WTC11 (cell line): ENCODE data around the gene CASP2. TPM values are rescaled to one million over a fixed set of nuclear protein-coding genes. Genes with fewer than 3 reads are reported as not detected.

ENCODE experiments used
- IRF1 ChIP-seq: sonication (generic); formaldehyde crosslinking; IDR thresholded peaks from 2 replicates; pipeline ENCODE4 v1.8.0; 2023; ENCODE audit warnings: missing genetic modification reagents
- NR1H2 ChIP-seq: sonication (generic); formaldehyde crosslinking; IDR thresholded peaks from 2 replicates; pipeline ENCODE4 v1.9.0; 2021; ENCODE audit warnings: mild to moderate bottlenecking, moderate library complexity, missing genetic modification reagents
- RORB ChIP-seq: fragments of 250-450 bp; sonication (Bioruptor Pico); IDR thresholded peaks from 2 replicates; pipeline ENCODE4 v1.9.0; 2021; ENCODE audit warnings: mild to moderate bottlenecking
- SP1 ChIP-seq: sonication (generic); formaldehyde crosslinking; conservative IDR thresholded peaks from 2 replicates; pipeline ENCODE4 v1.8.1; 2022; ENCODE audit warnings: missing genetic modification reagents
- ZNF317 ChIP-seq: sonication (generic); formaldehyde crosslinking; IDR thresholded peaks from 2 replicates; pipeline ENCODE4 v1.8.1; 2023; ENCODE audit warnings: low read depth, mild to moderate bottlenecking, moderate library complexity, missing genetic modification reagents, borderline replicate concordance
- total RNA-seq: library from RNA; stranded (reverse); gene quantifications from 3 replicates; pipeline ENCODE4 v1.2.3, GENCODE V29; 2021
- TF ChIP-seq, protein P1 (sequence below): fragments of 200-600 bp; IDR thresholded peaks from 2 replicates; pipeline ENCODE4 v1.8.0; 2022; ENCODE audit warnings: antibody characterized with exemption
- TF ChIP-seq, protein P2 (sequence below): sonication (generic); formaldehyde crosslinking; IDR thresholded peaks from 2 replicates; pipeline ENCODE4 v1.8.1; 2023; ENCODE audit warnings: mild to moderate bottlenecking, moderate library complexity, missing genetic modification reagents

The CASP2 gene
- total RNA-seq, 1 experiment from 2014 or later = 35.4 TPM

DNA sequence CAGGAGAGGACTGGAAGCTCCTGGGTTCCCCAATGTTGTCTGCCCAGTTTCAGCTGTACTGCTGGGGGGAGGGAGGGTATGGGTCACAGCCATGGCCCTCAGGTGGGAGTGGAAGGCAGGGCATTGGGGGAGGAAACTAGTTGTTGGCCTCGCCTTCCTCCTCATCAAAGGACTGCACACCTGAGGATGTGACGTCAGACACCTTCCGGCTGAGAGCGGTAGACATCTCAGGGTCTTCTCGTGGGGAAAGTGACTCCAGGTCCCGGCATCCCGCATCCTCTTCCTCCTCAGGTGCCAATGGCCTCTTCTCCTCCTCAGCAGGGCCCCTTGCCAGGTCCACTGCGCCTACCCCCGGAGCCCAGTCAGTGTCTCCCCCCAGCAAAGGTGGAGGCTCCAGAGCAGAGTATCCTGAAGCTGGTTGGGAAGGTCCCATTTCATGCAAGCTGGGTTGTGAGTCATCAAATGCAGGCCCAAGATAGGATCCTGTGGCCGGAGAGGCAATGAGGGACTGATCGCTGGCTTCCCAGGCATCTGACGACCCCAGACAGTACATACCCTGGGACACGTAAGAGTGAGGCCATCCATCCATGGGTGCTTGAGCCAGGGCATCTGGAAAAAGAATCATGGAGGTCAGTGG lies 68.4 kb downstream of the CASP2 start (continued):
- TF ChIP-seq, protein P1, sequence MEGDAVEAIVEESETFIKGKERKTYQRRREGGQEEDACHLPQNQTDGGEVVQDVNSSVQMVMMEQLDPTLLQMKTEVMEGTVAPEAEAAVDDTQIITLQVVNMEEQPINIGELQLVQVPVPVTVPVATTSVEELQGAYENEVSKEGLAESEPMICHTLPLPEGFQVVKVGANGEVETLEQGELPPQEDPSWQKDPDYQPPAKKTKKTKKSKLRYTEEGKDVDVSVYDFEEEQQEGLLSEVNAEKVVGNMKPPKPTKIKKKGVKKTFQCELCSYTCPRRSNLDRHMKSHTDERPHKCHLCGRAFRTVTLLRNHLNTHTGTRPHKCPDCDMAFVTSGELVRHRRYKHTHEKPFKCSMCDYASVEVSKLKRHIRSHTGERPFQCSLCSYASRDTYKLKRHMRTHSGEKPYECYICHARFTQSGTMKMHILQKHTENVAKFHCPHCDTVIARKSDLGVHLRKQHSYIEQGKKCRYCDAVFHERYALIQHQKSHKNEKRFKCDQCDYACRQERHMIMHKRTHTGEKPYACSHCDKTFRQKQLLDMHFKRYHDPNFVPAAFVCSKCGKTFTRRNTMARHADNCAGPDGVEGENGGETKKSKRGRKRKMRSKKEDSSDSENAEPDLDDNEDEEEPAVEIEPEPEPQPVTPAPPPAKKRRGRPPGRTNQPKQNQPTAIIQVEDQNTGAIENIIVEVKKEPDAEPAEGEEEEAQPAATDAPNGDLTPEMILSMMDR = no peak
- TF ChIP-seq, protein P2, sequence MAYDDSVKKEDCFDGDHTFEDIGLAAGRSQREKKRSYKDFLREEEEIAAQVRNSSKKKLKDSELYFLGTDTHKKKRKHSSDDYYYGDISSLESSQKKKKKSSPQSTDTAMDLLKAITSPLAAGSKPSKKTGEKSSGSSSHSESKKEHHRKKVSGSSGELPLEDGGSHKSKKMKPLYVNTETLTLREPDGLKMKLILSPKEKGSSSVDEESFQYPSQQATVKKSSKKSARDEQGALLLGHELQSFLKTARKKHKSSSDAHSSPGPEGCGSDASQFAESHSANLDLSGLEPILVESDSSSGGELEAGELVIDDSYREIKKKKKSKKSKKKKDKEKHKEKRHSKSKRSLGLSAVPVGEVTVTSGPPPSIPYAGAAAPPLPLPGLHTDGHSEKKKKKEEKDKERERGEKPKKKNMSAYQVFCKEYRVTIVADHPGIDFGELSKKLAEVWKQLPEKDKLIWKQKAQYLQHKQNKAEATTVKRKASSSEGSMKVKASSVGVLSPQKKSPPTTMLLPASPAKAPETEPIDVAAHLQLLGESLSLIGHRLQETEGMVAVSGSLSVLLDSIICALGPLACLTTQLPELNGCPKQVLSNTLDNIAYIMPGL (CRISPR knock-in tag) = no peak
- TF ChIP-seq SP1 (CRISPR knock-in tag) = no peak
- TF ChIP-seq NR1H2 (CRISPR knock-in tag) = no peak
- no peak for TF ChIP-seq RORB (CRISPR knock-in tag)
- TF ChIP-seq IRF1 = no peak
- no peak for TF ChIP-seq ZNF317 (CRISPR knock-in tag)
- TF ChIP-seq, all 79 proteins: peak for 0

Other genes starting within 250 kb of the CASP2 start
- gene OR6V1, start 236.0 kb upstream of the CASP2 start, total RNA-seq = not detected in 3 replicates
- gene PIP, start 156.3 kb upstream of the CASP2 start, total RNA-seq = not detected in 3 replicates
- not detected in 3 replicates for gene TAS2R39, start 104.9 kb upstream of the CASP2 start, total RNA-seq
- gene TAS2R40, start 66.3 kb upstream of the CASP2 start, total RNA-seq = not detected in 3 replicates
- gene GSTK1, start 24.9 kb upstream of the CASP2 start, total RNA-seq = 30.1 to 40.1 TPM (median 37.7 TPM) in 3 replicates
- gene TMEM139, start 3.4 kb upstream of the CASP2 start, total RNA-seq = 1.5 to 2.0 TPM (median 1.9 TPM) in 3 replicates
- 0.23 to 0.46 TPM (median 0.28 TPM) in 3 replicates for gene CLCN1, start 27.8 kb downstream of the CASP2 start, total RNA-seq
- 24.0 to 26.3 TPM (median 25.3 TPM) in 3 replicates for gene FAM131B, start 74.4 kb downstream of the CASP2 start, total RNA-seq
- gene ZYX, start 93.0 kb downstream of the CASP2 start, total RNA-seq = 166 to 179 TPM (median 167 TPM) in 3 replicates
- 159 to 203 TPM (median 162 TPM) in 3 replicates for gene EPHA1, start 120.5 kb downstream of the CASP2 start, total RNA-seq
- gene TAS2R60, start 155.1 kb downstream of the CASP2 start, total RNA-seq = 0.21 to 0.39 TPM (median 0.24 TPM) in 3 replicates
- gene TAS2R41, start 189.5 kb downstream of the CASP2 start, total RNA-seq = 0.31 to 0.44 TPM in 2 of 3 replicates, not detected in the other